A673 (cell line): ENCODE data around the gene CDA. TPM values are rescaled to one million over a fixed set of nuclear protein-coding genes. Genes with fewer than 3 reads are reported as not detected.

Experiments used
- BruUV-seq: library from RNA; stranded (reverse); fragments of 400-500 nt; replicated peaks from 2 replicates; lab custom pipeline; 2021; lab: Mats Ljungman, UMichigan
- CTCF ChIA-PET: fragments of 300-600 bp; sonication (Branson Sonifier 250); formaldehyde crosslinking; loops from one replicate; lab custom pipeline; 2022; ENCODE audit warnings: antibody characterized with exemption; lab: Charles Lee
- POLR2A ChIA-PET: fragments of 300-600 bp; sonication (Branson Sonifier 250); formaldehyde crosslinking; loops from one replicate; lab custom pipeline; 2022; ENCODE audit warnings: antibody characterized with exemption; ENCODE audit not compliant: low non-redundant PET; lab: Charles Lee
- DNase-seq: peaks from one replicate; pipeline ENCODE4 v3.0.0-alpha.2; 2015; ENCODE audit warnings: low spot score
- H3K27ac ChIP-seq: fragments of 200-600 bp; sonication (generic); 2 replicates; pipeline ENCODE4 v1.5.1; 2016; ENCODE audit warnings: mixed run types, low read depth, mild to moderate bottlenecking, mixed read lengths, antibody characterized with exemption, low read length; ENCODE audit not compliant: poor library complexity, severe bottlenecking
- H3K27me3 ChIP-seq: fragments of 200-600 bp; sonication (generic); replicated peaks from 2 replicates; pipeline ENCODE4 v1.6.1; 2017; ENCODE audit warnings: mixed run types, low read depth, mild to moderate bottlenecking, mixed read lengths, antibody characterized with exemption, low read length; ENCODE audit not compliant: insufficient read depth, poor library complexity
- H3K36me3 ChIP-seq: fragments of 200-600 bp; sonication (generic); 2 replicates; pipeline ENCODE4 v1.6.1; 2016; ENCODE audit warnings: mixed run types, mild to moderate bottlenecking, mixed read lengths, antibody characterized with exemption, low read length; ENCODE audit not compliant: insufficient read depth, poor library complexity, severe bottlenecking
- H3K4me1 ChIP-seq: fragments of 200-600 bp; sonication (generic); 2 replicates; pipeline ENCODE4 v1.6.1; 2017; ENCODE audit warnings: mixed run types, mild to moderate bottlenecking, mixed read lengths, antibody characterized with exemption, low read length; ENCODE audit not compliant: insufficient read depth, poor library complexity, severe bottlenecking
- H3K4me3 ChIP-seq: fragments of 200-600 bp; sonication (generic); 2 replicates; pipeline ENCODE4 v1.5.1; 2016; ENCODE audit warnings: low read depth, mixed run types, mild to moderate bottlenecking, mixed read lengths, low read length; ENCODE audit not compliant: poor library complexity, severe bottlenecking
- H3K9me3 ChIP-seq: fragments of 200-600 bp; sonication (generic); 2 replicates; pipeline ENCODE4 v1.6.1; 2016; ENCODE audit warnings: mixed run types, low read depth, mild to moderate bottlenecking, mixed read lengths, antibody characterized with exemption, low read length; ENCODE audit not compliant: poor library complexity, severe bottlenecking
- EZH2 ChIP-seq: fragments of 200-600 bp; sonication (generic); IDR thresholded peaks from 2 replicates; pipeline ENCODE4 v1.6.1; 2017; ENCODE audit warnings: borderline replicate concordance, low read depth, mild to moderate bottlenecking, mixed read lengths, antibody characterized with exemption, low read length; ENCODE audit not compliant: poor library complexity, severe bottlenecking
- intact Hi-C: fragments of 100-400 bp; cut with micrococcal nuclease; formaldehyde crosslinking; loops from one replicate; pipeline ENCODE4 v1.10.0; 2022; ENCODE audit not compliant: unreplicated experiment
- total RNA-seq: library from RNA; stranded (reverse); gene quantifications from 2 replicates; pipeline ENCODE4 v1.2.3, GENCODE V29; 2021
- TF ChIP-seq, protein P1 (sequence below): fragments of 300-800, 200-600 bp; sonication (generic); conservative IDR thresholded peaks from 2 replicates; pipeline ENCODE4 v1.5.1; 2017; ENCODE audit warnings: low read depth, mild to moderate bottlenecking, antibody characterized with exemption, low read length, moderate library complexity, mixed read lengths

Gene CDA
- total RNA-seq, 1 experiment from 2014 or later: not detected

DNA sequence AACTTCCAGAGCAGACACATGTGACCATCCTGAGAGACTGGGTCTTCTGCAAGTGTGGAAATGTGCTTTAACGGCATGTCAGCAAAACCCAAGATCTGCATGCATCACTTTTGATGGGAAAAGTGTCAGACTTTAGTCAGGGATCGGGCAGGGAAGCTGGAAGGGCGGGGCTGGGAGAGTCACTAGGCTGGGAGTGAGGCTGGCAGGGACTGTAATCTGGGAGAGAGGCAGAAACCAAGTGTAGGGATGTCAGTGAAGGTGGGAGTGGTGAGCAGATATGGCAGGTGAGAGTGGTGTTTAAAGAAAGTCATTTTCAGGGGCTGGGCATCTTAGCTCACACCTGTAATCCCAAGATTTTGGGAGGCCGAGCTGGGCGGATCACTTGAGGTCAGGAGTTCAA is 11.3 kb downstream of the CDA start:
- no peak overlapping the region for H3K27ac ChIP-seq
- intact Hi-C loops: no loop called here
- no peaks in the 10 kb centered on the region for H3K9me3 ChIP-seq
- H3K27me3 ChIP-seq: no peaks in the 10 kb centered on the region
- no peak for TF ChIP-seq EZH2
- TF ChIP-seq, protein P1, sequence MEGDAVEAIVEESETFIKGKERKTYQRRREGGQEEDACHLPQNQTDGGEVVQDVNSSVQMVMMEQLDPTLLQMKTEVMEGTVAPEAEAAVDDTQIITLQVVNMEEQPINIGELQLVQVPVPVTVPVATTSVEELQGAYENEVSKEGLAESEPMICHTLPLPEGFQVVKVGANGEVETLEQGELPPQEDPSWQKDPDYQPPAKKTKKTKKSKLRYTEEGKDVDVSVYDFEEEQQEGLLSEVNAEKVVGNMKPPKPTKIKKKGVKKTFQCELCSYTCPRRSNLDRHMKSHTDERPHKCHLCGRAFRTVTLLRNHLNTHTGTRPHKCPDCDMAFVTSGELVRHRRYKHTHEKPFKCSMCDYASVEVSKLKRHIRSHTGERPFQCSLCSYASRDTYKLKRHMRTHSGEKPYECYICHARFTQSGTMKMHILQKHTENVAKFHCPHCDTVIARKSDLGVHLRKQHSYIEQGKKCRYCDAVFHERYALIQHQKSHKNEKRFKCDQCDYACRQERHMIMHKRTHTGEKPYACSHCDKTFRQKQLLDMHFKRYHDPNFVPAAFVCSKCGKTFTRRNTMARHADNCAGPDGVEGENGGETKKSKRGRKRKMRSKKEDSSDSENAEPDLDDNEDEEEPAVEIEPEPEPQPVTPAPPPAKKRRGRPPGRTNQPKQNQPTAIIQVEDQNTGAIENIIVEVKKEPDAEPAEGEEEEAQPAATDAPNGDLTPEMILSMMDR: no peak
- H3K36me3 ChIP-seq: no peaks in the 10 kb centered on the region
- no peaks in the 10 kb centered on the region for H3K4me1 ChIP-seq
- ChIA-PET CTCF (no interaction called here), POLR2A (no interaction called here)
- no TSS peak for BruUV-seq
- DNase-seq: no peak
- no peak overlapping the region for H3K4me3 ChIP-seq

DNA sequence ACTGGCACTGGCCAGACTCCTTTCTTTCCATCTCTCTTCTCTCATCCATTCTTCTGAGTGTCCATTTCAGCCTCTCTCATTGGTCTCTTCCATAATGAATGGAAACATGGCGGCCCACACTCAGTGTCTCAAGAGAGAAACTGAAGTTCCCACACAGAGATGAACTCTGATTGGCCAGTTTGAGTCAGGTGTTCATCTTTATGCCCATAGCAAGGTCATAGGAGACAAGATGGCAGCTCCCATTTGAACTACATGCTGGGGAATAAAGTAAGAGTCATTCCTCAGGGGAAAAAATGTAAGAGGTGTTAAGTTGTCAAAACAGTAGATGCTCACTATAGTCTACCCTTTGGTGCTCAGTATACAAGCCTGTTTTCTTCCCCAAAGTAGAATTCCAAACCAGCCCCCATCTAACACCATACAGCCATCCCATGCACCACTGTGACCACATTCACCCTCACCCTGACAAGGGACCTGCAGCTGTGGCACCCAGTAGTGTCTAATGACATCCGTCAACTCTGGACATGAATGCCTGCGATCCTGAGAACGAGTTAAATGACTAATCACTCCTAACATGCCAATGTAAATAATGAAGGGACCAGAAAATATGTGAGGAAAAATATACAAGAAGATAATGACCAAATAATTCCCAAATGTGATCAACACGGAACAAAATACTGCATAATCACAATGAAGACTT is 12.4 kb downstream of the CDA start:
- no TSS peak for BruUV-seq
- DNase-seq: no peak
- Histone ChIP-seq H3K4me1 (no peaks in the 10 kb centered on the region), H3K36me3 (no peaks in the 10 kb centered on the region), H3K27ac (no peak overlapping the region), H3K4me3 (no peak overlapping the region), H3K9me3 (no peaks in the 10 kb centered on the region), H3K27me3 (no peaks in the 10 kb centered on the region)
- POLR2A ChIA-PET: no interaction called here
- CTCF ChIA-PET: no interaction called here
- TF ChIP-seq EZH2: no peak
- TF ChIP-seq, protein P1: no peak
- intact Hi-C loops: no loop called here

DNA sequence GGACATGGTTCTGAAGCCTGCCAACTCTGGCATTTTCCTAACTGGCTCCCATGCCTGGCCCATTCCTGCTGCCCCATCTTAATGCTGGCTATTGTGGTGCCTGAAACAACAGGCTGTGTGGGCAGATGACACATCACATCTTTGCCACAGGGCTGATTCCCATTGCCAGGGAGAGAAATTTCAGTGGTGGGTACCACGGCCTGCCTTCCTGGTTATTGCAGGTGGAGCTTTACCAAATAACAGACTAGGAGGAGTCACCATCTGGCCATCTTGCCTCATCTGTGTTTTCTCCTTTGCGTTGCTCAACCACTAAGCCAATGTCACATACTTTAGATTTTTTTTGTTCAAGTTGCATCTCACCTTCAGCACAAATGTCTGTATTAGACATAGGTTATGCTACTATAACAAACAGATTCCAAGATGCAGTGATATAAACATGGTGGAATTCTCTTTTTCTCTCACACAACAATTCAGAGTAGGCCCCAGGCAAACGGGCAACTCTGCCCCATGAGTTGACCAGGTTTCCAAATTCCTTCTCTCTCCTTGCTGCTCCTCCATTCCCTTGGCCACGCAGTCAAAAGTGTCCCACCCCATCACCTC is 14.1 kb downstream of the CDA start:
- BruUV-seq: no TSS peak
- DNase-seq: no peak
- CTCF ChIA-PET: no interaction called here
- POLR2A ChIA-PET: no interaction called here
- Histone ChIP-seq H3K36me3 (no peaks in the 10 kb centered on the region), H3K27ac (no peak overlapping the region), H3K4me3 (no peak overlapping the region), H3K4me1 (no peaks in the 10 kb centered on the region), H3K27me3 (no peaks in the 10 kb centered on the region), H3K9me3 (no peaks in the 10 kb centered on the region)
- intact Hi-C loops: no loop called here
- TF ChIP-seq, protein P1: no peak
- no peak for TF ChIP-seq EZH2
